ENCODE measurements around the gene ARRB1. TPM values are rescaled to one million over a fixed set of nuclear protein-coding genes. Genes with fewer than 3 reads are reported as not detected.

ARRB1 gene
- total RNA-seq (2022; extraction: Qiagen RNA extraction; ENCODE audit: low read depth): 10.6 to 16.9 TPM (median 14.7 TPM) in 5 replicates

GRCh38 chr11:75351541-75351790 is at the start of gene ARRB1:
Gene ARRB1 (minus strand): TSS chr11:75351661. CDS start chr11:75351607, 54 bp downstream.

GRCh38 chr11:75399344-75400145 is 48.1 kb upstream of the ARRB1 start, which contains the start of gene RPS3:
Gene RPS3 (plus strand): TSS chr11:75399518. CDS start chr11:75399548, 30 bp downstream.

GRCh38 chr11:75240311-75241035 is 111.0 kb downstream of the ARRB1 start, which contains the start of gene TPBGL:
Gene TPBGL (plus strand): TSS chr11:75240774. CDS start chr11:75241050, 276 bp downstream.

Other genes with a start within 250 kb of the ARRB1 start
- 2.9 to 4.5 TPM (median 3.1 TPM) in 5 replicates for gene SLCO2B1, start 200.6 kb downstream of the ARRB1 start, total RNA-seq (2022; extraction: Qiagen RNA extraction; ENCODE audit: low read depth)
- gene TPBGL, start 110.9 kb downstream of the ARRB1 start, total RNA-seq (2022; extraction: Qiagen RNA extraction; ENCODE audit: low read depth): 0.06 to 0.27 TPM (median 0.16 TPM) in 4 of 5 replicates, not detected in the other
- 3,180 to 4,370 TPM (median 3,361 TPM) in 5 replicates for gene RPS3, start 47.9 kb upstream of the ARRB1 start, total RNA-seq (2022; extraction: Qiagen RNA extraction; ENCODE audit: low read depth)
- gene KLHL35, start 81.5 kb upstream of the ARRB1 start, total RNA-seq (2022; extraction: Qiagen RNA extraction; ENCODE audit: low read depth): 0.71 to 1.5 TPM (median 1.0 TPM) in 5 replicates
- gene GDPD5, start 174.3 kb upstream of the ARRB1 start, total RNA-seq (2022; extraction: Qiagen RNA extraction; ENCODE audit: low read depth): 8.5 to 15.9 TPM (median 12.8 TPM) in 5 replicates
- gene SERPINH1, start 210.6 kb upstream of the ARRB1 start, total RNA-seq (2022; extraction: Qiagen RNA extraction; ENCODE audit: low read depth): 71.2 to 99.2 TPM (median 90.8 TPM) in 5 replicates